HG03045 (cell line): ENCODE results near the gene NLRX1.
"Not testable (repeated sequence)": the region's sequence is repeated elsewhere in the genome, so short reads cannot be mapped to it uniquely, and the experiment has no call there.

Experiments
- ATAC-seq: cut with Tn5 transposase; IDR thresholded peaks from one replicate; pipeline ENCODE4 v1.9.1; 2021; ENCODE audit warnings: mild to moderate bottlenecking, moderate library complexity; ENCODE audit not compliant: unreplicated experiment

Gene NLRX1

DNA sequence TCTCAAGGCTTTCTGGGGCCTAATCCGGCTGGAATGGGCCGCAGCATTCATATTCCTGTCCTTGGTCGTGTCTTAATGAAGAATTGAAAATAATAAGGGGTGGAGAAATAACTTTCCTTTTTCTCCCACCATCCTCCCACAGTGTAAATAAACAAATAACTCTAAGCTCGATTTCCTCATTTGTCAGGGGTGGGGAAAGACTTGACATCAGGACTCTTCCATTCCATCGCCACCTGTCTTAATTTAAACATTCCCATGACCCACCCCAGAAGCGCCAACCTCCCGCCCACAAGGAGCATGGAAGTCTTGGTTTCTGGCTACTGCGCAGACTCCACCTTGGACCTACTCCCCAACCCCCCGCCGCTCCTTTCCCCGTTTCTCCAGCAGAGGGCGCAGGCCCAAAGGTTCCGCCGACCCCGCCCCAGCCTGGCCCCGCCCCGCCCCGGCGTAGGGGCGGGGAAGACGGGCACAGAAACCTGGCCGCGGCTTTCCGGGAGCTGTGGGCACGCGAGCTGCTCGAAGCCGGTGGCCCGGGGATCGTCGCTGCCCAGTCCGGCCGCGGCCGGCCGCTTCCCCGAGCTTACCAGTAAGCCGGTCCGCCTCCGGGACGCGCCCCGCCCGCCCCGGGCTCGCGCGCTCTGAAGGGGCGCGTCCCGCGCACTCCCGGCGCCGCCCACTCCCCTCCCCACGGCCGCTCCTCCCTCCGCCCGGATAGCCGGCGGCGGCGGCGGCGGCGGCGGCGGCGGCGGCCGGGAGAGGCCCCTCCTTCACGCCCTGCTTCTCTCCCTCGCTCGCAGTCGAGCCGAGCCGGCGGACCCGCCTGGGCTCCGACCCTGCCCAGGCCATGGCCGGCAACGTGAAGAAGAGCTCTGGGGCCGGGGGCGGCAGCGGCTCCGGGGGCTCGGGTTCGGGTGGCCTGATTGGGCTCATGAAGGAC is 37.3 kb downstream of the NLRX1 start, which contains the start of gene CBL:
CBL (plus strand) TSS at position 766 of the 937 bp plus-strand sequence; CDS start at position 845, 79 bp downstream.
- peak; percentile 86 for ATAC-seq

DNA sequence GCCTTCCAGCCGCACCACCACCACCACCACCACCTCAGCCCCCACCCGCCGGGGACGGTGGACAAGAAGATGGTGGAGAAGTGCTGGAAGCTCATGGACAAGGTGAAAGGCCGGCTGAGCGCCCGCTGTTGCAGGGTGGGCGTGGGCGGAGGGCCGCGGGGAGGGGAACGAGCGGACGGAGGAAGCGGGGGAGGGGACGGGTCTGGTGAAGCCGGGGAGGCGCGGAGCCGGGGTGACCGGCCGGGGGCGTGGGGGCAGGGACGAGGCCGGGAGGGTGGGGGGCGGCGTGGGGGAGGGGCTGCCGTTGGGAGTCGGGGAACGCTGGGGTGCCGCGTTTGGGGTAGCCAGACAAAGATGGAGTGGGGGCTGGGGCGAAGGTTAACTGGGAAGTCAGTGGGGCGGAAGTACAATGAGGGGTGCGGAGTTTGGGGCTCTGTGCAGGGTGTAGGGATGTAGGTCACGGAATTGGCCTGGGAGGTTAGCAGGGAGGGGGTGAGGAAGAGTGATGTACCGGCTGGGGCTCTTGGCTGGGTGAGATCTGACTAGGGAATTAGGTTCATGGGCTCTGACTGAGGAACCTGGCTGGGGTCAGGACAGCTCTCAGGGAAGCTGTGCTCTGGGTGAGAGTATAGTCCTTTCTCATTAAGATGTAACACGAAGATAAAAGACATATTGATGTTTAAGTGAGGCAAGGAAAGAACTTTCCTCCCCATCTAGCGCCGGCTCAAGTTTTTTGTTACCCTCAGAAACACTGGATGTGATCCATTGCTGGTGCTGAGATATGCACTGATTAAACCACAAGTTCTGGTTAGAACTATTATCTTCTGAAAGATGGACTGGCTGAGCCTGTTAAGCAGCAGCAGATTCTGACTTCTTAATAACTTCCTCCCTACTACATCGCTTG is 38.2 kb downstream of the NLRX1 start:
- peak; percentile 42 for ATAC-seq

DNA sequence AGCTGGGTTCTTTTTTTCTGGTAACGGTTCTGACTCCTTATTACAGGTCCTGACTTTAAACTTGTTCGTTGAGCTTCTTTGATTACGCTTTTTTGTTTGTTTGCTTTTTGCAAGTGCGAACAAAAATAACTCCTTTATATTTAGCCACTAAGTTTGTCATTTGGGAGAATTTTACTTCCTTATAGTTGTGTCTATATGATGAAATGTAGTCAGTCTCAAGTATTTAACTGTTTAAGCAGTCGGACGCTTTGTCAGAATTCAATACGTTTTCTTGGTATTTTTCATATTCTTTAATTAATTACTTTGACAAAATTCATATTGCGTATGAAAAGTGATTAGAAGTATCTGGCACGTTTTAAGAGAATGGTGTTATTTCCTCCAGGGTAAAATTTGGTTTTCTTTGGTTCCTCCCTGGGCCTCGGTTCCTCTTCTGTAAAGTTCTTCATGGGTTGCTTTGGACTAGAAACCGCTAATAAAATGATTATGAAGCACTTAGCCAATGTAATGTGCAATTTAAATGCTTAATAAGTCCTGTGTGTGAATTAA is 39.0 kb downstream of the NLRX1 start:
- no peak for ATAC-seq

DNA sequence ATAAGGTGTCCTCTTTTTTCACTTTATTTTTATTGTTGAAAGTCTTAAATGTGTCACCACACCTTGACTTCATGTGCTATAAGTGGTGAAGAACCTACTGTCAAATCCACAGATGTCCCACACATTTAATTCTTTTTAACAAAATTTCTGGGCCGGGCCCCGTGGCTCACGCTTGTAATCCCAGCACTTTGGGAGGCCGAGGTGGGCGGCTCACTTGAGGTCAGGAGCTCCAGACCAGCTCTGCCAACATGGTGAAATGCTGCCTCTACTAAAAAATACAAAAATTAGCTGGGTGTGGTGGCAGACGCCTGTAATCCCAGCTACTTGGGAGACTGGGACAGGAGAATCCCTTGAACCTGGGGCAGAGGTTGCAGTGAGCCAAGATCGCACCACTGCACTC is 40.7 kb downstream of the NLRX1 start:
- no peak for ATAC-seq

DNA sequence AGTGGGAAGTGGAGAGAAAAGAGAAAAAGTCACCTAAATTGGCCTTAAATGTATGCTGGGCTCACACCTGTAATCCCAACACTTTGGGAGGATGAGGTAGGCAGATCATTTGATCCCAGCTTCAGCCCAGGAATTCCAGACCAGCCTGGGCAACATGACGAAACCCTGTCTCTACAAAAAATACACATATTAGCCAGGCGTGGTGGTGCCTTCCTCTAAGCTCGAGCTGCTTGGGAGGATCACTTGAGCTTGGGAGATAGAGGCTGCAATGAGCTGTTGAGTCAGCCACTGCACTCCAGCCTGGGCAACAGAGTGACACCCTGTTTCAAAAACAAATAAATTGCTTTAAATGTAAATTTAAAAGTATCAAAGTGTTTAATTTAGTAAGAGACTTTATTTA is 41.5 kb downstream of the NLRX1 start:
- ATAC-seq, result no peak

DNA sequence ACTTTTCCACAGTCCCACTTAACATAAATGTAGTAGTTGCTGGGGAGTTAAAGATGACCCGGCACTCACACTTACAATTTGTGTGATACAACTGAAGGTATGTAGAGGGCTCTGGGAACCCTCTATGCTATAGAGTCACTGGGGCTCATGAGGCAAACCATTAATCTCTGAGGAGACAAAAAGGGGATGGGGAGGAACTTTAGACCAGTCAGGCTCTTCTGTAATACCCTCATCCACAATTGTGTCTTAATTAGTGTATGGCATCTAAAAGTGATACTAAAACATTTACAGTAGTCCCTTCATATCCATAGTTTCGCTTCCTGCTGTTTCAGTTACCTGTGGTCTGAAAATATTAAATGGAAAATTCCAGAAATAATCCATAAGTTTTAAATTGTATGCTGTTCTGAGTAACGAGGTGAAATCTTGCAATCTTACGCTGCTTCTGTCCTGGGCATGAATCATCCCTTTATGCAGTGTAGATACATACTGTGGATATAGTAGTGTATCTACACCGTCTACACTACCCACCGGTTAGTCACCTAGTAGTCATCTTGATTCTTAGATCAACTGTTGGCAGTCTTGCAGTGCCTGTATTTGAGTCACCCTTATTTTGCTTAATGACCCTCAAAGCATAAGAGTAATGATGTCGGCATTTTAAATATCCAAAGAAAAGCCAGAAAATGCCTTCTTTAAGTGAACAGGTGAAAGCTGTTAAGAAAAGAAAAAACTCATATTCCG is 49.8 kb downstream of the NLRX1 start:
- no peak for ATAC-seq

DNA sequence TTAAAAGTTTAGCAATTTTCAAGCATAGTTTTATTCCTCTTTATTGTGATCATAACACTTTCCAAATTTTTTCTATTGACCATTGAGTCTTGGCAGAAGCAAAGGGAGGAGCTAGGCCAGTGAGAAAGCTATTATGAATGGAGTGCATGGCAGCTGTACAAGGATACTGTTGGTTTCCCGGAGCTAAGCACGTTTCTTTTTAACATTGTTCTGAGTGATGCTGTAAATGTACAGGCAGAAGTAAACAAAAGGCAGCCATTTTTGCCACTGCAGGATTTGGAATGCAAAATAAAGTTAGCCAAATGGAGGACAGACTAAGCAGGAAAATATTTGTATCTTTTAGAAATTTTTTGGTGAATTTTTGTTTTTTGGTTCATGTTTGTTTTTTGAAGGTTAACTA is 53.8 kb downstream of the NLRX1 start:
- no peak for ATAC-seq

DNA sequence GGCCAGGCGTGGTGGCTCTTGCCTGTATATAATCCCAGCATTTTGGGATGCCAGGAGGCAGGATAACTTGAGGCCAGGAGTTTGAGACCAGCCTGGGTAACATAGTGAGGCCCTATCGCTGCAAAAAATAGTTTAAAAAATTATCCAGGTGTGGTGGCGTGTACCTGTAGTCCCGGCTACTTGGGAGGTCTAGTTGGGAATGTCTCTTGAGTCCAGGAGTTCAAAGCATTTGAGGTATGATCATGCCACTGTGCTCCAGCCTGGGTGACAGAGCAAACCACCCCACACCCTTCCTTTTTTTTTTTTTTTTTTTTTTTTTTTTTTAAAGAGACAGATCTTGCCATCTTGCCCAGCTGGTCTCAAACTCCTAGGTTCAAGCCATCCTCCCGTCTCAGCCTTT is 54.4 kb downstream of the NLRX1 start:
- no peak for ATAC-seq

DNA sequence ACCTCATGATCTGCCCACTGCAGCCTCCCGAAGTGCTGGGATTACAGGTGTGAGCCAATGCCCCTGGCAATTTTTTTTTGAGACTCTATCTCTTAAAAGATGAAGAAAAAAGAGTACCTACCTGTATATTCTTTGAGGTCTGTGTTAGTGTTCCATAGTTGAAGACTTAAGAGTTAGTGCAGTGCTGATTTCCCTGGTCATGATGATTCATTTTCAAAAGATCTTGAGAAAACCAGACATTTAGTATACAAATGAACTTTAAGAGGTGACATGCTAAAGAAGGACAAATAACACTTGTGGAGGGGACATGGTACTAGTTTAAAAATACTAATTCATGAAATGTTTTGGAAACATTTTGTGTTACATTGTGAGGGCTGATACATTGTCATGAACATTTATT is 55.3 kb downstream of the NLRX1 start:
- ATAC-seq, result no peak

DNA sequence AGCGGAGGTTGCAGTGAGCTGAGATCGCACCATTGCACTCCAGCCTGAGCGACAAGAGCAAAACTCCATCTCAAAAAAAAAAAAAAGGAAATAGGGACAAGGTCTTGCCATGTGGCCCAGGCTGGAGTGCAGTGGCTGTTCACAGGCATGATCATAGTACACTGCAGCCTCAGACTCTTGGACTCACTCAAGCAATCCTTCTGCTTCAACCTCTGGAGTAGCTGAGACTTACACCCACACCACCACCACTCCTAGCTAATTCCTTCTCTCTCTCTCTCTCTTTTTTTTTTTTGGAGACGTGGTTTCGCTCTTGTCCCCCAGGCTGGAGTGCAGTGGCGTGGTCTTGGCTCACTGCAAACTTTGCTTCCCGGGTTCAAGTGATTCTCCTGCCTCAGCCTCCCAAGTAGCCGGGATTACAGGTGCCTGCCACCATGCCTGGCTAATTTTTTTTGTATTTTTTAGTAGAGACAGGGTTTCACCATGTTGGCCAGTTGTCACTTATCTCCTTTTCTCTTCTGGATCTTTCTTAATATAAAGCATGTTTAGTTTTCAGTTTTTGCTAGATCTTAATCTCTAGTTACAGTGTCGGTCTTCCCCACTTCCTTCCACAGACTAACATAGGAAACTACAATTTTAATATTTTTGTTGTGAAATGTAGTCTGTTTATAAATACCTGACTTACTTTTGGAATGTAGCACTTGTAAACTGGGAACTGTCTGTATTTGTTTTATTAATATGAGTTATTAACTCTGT is 60.2 kb downstream of the NLRX1 start:
- not testable (repeated sequence) for ATAC-seq

DNA sequence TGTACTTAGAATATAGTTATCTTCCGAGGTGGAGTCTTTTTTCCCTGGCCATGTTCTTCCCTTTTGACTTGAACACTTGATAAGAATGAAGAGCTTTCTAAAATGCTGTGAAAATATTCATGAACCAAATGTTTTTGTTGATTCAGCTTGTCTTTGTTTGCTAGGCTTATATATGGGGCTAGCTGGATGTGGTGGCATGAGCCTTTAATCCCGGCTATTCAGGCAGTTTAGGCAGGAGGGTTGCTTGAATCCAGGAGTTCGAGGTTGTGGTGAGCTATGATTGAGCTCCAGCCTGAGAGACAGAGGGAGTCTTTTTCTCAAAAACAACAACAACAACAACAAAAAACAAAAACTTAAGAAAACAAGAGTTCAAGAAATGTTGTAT is 60.8 kb downstream of the NLRX1 start:
- ATAC-seq, result no peak

DNA sequence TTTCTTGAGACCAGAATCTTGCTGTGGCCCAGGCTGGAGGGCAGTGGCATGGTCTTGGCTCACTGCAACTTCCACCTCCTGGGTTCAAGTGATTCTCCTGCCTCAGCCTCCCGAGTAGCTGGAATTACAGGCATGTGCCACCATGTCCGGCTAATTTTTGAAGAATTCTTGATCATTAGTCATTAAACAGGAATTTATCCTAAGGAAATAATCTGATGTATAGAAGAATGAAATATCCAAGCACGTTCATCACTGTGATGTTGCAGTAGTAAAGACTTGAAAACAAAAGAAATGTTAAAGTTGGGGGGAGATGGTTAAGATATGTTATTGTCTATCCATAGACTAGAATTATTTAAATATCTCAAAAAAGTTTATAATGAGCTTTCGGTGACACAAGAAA is 61.2 kb downstream of the NLRX1 start:
- no peak for ATAC-seq
